ENCODE data around the gene HSPB2. TPM values are rescaled to one million over a fixed set of nuclear protein-coding genes. Genes with fewer than 3 reads are reported as not detected.

The HSPB2 gene
- total RNA-seq, 2 donors from 2014 or later, result not detected

DNA sequence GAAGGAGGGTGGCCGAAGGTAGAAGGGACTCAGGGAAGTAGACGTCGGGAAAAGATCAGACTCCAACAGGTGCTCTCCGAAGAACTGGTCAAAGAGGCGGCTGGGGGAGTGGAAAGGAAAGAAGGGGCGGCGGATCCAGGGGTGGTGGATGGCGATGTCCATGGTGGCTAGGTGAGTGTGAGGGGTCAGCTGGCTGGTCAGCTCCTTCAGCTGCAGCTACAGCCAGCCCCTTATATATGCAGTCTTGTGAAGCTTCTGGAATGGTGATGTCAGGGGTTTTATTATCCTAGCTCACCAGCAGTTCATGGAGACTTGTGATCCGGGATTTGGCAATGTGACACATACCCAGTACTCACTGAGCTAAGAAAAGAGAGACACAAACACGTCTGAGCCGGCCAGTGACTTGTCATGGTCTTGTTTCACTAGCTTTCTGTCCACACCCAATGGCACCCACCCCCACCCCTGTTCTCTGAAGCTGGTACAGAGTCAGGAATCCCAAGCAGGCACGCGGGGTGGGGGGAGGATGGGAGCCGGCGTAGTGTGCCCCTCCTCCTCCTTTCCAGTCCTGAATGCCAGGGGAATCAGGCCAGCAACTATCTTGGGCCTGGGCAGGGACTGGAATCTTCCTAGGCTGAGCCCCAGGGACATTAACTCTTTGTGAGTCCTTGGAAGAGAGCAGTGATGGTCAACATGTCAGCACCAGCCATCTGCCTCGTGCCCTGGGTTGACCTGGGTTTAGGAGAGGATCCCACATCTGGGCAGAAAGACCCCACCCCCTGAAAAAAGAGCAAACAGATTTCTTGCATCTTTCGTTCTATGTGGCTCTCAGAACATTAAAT lies 752 bp upstream of the HSPB2 start, which contains the start of gene CRYAB:
Gene CRYAB (minus strand): TSS at position 208 of the 839 bp plus-strand sequence. CDS start 46 bp downstream, at position 162.
- no peaks in the 10 kb centered on the region for H3K27me3 ChIP-seq
- H3K27ac ChIP-seq, result peak within 1 kb of the TSS; percentile 32 to 85 (median 74)
- 24 to 41% methylated on average over 12 to 17 of the region's 17 CpGs for WGBS, 2 donors
- intact Hi-C loops (cut with DNase I), result no loop called here
- H3K36me3 ChIP-seq (replicated peaks in 1 of 2; ENCODE audit: insufficient read depth in 1 of 2, low read depth in 2 of 2), result no peaks in the 10 kb centered on the region
- peaks cover 37% of the 10 kb centered on the region for H3K4me1 ChIP-seq
- TF ChIP-seq, protein P1, sequence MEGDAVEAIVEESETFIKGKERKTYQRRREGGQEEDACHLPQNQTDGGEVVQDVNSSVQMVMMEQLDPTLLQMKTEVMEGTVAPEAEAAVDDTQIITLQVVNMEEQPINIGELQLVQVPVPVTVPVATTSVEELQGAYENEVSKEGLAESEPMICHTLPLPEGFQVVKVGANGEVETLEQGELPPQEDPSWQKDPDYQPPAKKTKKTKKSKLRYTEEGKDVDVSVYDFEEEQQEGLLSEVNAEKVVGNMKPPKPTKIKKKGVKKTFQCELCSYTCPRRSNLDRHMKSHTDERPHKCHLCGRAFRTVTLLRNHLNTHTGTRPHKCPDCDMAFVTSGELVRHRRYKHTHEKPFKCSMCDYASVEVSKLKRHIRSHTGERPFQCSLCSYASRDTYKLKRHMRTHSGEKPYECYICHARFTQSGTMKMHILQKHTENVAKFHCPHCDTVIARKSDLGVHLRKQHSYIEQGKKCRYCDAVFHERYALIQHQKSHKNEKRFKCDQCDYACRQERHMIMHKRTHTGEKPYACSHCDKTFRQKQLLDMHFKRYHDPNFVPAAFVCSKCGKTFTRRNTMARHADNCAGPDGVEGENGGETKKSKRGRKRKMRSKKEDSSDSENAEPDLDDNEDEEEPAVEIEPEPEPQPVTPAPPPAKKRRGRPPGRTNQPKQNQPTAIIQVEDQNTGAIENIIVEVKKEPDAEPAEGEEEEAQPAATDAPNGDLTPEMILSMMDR (IDR thresholded peaks at IDR 0.05), result no peak
- TF ChIP-seq POLR2A (IDR thresholded peaks at IDR 0.05), result peak in 2 of 3 donors; percentile 46 to 48
- ATAC-seq (peak; percentile 77), DNase-seq (peak; percentile 63 to 76 (median 73))
- no peak within 1 kb of the TSS for H3K4me3 ChIP-seq
- H3K9me3 ChIP-seq, result no peaks in the 10 kb centered on the region

DNA sequence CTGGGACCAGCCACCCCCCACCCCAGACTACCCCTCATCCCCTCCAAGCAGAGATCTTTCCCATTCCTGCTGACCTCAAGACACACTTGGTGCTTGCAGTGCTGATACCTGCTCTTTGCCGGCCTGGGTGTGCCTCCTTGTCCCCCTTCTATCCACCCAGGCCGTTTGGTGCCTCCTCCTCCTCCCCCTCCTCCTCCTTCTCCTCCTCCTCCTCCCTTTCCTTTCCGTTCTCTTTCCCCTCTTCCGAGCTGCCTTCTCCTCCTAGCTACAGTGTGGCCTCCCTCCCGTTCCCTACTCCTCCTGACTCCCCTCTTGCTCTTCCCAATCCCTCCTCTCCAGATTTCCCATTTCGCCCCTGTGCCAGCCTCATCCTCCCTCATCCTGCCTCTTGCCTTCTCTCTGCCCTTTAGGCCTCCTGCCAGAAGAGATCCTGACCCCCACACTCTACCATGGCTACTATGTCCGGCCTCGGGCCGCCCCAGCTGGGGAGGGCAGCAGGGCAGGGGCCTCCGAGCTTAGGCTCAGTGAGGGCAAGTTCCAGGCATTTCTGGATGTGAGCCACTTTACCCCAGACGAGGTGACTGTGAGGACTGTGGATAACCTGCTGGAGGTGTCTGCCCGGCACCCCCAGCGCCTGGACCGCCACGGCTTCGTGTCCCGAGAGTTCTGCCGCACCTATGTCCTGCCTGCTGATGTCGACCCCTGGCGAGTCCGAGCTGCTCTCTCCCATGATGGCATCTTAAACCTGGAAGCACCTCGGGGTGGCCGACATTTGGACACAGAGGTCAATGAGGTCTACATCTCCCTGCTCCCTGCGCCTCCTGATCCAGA lies 712 bp downstream of the HSPB2 start:
- Histone ChIP-seq H3K27ac (peak overlapping the region; percentile 59 to 85 (median 78)), H3K27me3 (no peaks in the 10 kb centered on the region), H3K4me1 (peaks cover 45% of the 10 kb centered on the region), H3K9me3 (no peaks in the 10 kb centered on the region), H3K36me3 (replicated peaks in 1 of 2; ENCODE audit: insufficient read depth in 1 of 2, low read depth in 2 of 2) (no peaks in the 10 kb centered on the region), H3K4me3 (no peak overlapping the region)
- no peak for TF ChIP-seq POLR2A (IDR thresholded peaks at IDR 0.05)
- TF ChIP-seq, protein P1 (IDR thresholded peaks at IDR 0.05), result no peak
- intact Hi-C loops (cut with DNase I), result no loop called here
- DNase-seq (no peak), ATAC-seq (no peak)
- WGBS, 2 donors, result 68 to 77% methylated on average over 18 to 23 of the region's 24 CpGs

DNA sequence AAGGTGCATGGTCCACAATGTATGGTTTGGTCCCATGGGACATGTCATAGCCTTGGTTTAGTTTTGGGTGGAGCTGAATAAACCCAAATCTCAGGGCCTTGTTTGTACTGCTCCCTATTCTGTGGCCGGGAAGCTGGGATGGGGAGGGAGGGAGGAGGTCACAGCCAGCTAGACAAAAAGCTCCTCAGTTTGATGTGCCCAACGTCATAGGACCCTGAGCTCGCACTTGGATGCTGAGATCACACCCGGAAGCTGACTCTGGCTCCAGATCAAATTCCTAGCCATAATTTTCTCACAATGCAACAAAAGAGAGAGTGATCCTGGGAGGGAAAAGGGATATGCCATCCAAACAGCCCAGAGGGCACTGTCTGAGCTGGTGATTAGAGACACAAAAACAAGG lies 1.5 kb downstream of the HSPB2 start:
- H3K27me3 ChIP-seq, result no peaks in the 10 kb centered on the region
- ATAC-seq (peak; percentile 39), DNase-seq (peak in 3 of 4 donors; percentile 53 to 73 (median 58))
- H3K4me1 ChIP-seq, result peaks cover 48% of the 10 kb centered on the region
- peak overlapping the region; percentile 59 to 85 (median 78) for H3K27ac ChIP-seq
- H3K4me3 ChIP-seq, result no peak overlapping the region
- no peaks in the 10 kb centered on the region for H3K36me3 ChIP-seq (replicated peaks in 1 of 2; ENCODE audit: insufficient read depth in 1 of 2, low read depth in 2 of 2)
- 33 to 47% methylated on average over 2 to 4 of the region's 4 CpGs for WGBS, 2 donors
- intact Hi-C loops (cut with DNase I), result no loop called here
- no peaks in the 10 kb centered on the region for H3K9me3 ChIP-seq
- TF ChIP-seq POLR2A (IDR thresholded peaks at IDR 0.05), result peak in 2 of 3 donors; percentile 49 to 52
- TF ChIP-seq, protein P1 (IDR thresholded peaks at IDR 0.05), result no peak

DNA sequence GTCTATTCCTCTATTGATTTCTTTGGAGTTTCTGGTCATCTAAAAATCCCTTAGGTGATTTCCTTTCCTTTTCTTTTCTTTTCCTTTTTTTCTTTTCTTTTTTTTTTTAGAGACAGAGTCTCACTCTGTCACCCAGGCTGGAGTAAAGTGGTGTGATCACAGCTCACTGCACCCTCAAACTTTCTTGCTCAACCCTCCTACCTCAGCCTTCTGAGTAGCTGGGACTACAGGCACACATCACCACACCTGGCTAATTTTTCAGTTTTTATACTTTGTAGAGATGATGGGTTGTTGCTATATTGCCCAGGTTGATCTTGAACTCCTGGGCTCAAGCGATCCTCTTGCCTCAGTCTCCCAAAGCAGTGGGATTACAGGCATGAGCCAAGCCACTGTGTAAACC lies 4.2 kb downstream of the HSPB2 start:
- TF ChIP-seq POLR2A (IDR thresholded peaks at IDR 0.05), result no peak
- TF ChIP-seq, protein P1 (IDR thresholded peaks at IDR 0.05), result no peak
- no peaks in the 10 kb centered on the region for H3K9me3 ChIP-seq
- H3K4me1 ChIP-seq, result peaks cover 50% of the 10 kb centered on the region
- H3K27me3 ChIP-seq, result no peaks in the 10 kb centered on the region
- intact Hi-C loops (cut with DNase I), result no loop called here
- H3K36me3 ChIP-seq (replicated peaks in 1 of 2; ENCODE audit: insufficient read depth in 1 of 2, low read depth in 2 of 2), result no peaks in the 10 kb centered on the region
- DNase-seq, result no peak
- 87 to 100% methylated on average over 1 of the region's 1 CpG for WGBS, 2 donors
- peak overlapping the region in 3 of 4 donors; percentile 88 to 94 (median 89) for H3K27ac ChIP-seq
- ATAC-seq, result no peak
- H3K4me3 ChIP-seq, result no peak overlapping the region
